Hepatocyte (in vitro differentiated cells): ENCODE data around the gene TENM4.

Experiments used
- CTCF ChIP-seq: fragments of 200-600 bp; sonication (generic); IDR thresholded peaks from 2 replicates; pipeline ENCODE4 v1.5.1; 2016; ENCODE audit warnings: antibody characterized with exemption, mild to moderate bottlenecking; ENCODE audit not compliant: poor library complexity
- EZH2 ChIP-seq: fragments of 200-600 bp; sonication (generic); IDR thresholded peaks from 2 replicates; pipeline ENCODE4 v1.6.1; 2016; ENCODE audit warnings: antibody characterized with exemption, mild to moderate bottlenecking, borderline replicate concordance

- TF ChIP-seq CTCF (no peak), EZH2 (no peak)
Observed at GRCh38 chr11:79066456-79067351, 374.1 kb downstream of the TENM4 start.
